ENCODE measurements around the gene ACER3.
"Not testable (repeated sequence)": the region's sequence is repeated elsewhere in the genome, so short reads cannot be mapped to it uniquely, and the experiment has no call there.

ACER3 gene

DNA sequence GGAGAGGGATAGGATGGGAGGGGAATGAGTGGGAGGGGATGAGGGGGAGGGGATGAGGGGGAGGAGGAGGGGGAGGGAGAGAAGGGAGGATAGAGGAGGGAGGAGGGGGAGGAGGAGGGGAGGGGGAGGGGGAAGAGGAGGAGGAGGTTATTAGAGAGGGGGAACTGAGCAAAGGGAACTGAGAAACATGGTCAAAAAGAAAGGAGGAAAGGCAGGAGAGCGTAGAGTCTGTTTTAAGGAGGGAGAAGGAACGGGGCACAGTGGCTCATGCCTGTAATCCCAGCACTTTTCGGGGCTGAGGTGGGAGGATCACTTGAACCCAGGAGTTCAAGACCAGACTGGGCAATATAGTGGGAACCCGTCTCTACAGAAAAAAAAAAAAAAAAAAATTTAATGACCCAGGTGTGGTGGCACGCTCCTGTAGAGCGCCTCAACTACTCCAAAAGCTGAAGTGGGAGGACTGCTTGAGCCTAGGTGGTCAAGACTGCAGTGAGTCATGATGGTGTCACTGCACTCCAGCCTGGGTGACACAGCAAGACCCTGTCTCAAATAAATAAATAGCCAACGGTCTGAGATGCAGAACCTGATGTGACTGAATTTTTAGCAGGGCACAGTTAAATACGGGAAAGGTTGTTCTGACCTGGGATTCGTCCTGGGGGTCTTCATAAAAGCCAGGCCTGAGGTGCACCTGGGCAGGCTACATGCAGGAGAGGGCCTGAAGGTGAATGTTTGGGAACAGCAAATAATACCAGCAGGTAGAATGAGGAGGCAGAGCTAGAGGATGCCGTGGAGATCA lies 177.5 kb downstream of the ACER3 start:
- DNase-seq (ENCODE audit: low spot score), result no peak

DNA sequence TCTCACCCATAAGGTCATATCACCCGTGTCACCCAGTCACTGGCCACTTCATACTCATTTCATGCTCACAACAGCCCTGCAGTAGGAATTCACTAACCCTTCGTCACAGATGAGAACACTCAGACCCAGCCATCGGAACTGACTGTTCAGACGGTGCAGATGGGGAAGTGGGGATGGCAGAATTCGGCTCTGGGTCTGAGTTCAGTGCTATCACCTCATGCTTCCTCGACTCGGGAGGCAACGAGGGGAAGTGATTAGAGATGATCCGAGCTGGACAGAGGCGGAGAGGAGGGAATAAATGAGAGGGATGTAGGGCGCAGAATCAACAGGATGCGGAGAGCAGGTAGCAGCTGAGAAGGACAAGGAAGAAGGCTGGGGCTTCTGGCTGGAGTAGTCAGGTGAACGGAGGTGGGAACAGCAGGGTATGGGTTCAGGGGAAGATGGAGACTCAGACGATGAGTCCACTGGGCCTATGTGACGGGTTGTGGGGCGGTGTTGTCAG lies 178.2 kb downstream of the ACER3 start:
- no peak for DNase-seq (ENCODE audit: low spot score)

DNA sequence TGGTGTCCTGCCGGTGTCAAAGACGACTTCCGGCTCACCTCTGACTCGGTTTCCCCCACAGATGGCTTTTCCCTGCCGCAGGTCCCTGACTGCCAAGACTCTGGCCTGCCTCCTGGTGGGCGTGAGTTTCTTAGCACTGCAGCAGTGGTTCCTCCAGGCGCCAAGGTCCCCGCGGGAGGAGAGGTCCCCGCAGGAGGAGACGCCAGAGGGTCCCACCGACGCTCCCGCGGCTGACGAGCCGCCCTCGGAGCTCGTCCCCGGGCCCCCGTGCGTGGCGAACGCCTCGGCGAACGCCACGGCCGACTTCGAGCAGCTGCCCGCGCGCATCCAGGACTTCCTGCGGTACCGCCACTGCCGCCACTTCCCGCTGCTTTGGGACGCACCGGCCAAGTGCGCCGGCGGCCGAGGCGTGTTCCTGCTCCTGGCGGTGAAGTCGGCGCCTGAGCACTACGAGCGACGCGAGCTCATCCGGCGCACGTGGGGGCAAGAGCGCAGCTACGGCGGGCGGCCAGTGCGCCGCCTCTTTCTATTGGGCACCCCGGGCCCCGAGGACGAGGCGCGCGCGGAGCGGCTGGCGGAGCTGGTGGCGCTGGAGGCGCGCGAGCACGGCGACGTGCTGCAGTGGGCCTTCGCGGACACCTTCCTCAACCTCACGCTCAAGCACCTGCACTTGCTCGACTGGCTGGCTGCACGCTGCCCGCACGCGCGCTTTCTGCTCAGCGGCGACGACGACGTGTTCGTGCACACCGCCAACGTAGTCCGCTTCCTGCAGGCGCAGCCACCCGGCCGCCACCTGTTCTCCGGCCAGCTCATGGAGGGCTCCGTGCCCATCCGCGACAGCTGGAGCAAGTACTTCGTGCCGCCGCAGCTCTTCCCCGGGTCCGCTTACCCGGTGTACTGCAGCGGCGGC lies 179.0 kb downstream of the ACER3 start:
- DNase-seq (ENCODE audit: low spot score), result no peak

GRCh38 chr11:77040401-77040777 lies 179.7 kb downstream of the ACER3 start:
- DNase-seq (ENCODE audit: low spot score), result no peak

GRCh38 chr11:77040889-77041288 lies 180.2 kb downstream of the ACER3 start:
- no peak for DNase-seq (ENCODE audit: low spot score)

GRCh38 chr11:77042111-77042726 lies 181.5 kb downstream of the ACER3 start:
- peak; percentile 38 for DNase-seq (ENCODE audit: low spot score)

DNA sequence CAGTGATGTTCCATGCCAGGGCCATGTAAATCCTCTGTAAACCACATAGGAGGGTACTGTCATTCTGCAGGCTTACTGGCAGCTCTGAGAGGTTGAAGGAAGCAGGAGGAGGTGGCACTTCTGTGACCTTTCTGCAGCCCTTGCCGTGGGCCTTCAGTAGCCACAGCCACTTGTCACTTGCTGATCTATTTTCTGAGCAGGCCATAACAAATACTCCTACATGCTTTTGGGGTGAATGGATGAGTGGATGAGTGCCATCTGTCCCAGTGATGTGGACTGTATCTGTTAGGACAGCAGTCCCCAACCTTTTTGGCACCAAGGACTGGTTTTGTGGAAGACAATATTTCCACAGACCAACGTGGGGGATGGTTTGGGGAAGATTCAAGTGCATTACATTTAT lies 183.6 kb downstream of the ACER3 start:
- no peak for DNase-seq (ENCODE audit: low spot score)

DNA sequence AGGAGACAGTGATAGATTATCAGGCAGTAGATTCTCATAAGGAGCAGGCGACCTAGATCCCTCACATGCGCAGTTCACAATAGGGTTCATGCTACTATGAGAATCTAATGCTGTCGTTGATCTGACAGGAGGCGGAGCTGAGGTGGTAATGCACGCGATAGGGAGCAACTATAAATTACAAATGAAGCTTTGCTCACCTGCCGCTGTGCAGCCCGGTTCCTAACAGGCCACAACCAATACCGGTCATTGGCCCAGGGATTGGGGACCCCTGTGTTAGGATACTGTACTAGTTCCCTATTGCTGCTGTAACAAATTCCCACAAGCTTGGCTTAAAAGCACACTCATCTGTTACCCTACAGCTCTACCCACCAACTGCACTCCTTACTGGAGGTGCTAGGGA lies 184.2 kb downstream of the ACER3 start:
- no peak for DNase-seq (ENCODE audit: low spot score)

DNA sequence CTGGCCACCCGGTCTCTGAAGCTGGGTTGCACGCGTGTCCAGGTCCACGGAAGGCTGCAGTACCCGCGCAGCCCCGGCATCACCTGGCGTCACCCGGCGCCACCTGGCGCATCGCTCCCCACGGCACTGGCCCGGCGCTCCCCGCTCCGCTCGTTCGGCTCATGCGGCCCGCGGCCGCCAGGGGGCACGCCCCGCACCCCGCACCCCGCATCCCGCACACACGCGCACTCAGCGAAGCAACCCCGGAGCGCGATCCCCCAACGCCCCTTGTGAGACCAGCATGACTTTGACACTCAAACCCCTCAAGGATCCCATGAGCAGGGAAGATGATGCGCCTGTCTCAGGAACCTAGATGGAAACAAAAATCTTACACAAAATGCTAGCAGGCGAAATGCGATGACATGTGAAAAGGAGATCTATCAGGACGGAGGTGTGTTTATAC lies 185.4 kb downstream of the ACER3 start:
- peak; percentile 44 for DNase-seq (ENCODE audit: low spot score)

DNA sequence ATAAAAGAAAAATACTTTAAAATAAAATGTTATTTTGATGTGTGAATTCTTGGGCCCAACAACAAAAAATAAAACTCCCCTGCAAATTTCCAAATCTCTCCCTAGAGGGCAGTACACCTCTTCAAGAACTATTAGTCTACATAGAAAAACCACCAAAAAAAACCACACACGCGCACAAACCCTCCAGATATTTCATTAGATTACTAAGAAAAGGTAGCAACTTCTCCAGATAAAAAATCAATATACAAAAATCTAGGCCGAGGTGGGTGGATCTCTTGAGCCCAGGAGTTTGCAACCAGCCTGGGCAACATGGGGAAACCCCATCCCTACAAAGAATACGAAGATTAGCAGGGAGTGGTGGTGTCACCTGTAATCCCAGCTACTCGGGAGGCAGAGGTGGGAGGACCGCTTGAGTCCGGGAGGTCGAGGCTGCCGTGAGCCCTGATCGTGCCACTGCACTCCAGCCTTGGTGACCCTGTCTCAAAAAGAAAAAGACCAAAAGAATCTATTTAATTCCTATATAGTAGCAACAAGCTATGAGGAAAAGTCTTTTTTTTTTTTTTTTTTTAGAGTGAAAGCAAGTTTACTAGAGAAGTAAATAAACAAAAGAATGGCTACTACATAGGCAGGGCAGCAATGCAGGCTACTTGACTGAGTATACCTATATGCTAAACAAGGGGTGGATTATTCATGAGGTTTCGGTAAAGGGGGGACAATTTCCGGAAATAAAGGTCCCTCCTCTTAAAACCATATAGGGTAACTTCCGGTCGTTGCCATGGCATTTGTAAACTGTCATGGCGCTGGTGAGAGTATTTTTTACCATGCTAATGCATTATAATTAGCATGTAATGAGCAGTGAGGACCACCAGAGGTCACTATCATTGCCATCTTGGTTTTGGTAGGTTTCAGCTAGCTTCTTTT lies 186.5 kb downstream of the ACER3 start:
- DNase-seq (ENCODE audit: low spot score), result peak; percentile 96

DNA sequence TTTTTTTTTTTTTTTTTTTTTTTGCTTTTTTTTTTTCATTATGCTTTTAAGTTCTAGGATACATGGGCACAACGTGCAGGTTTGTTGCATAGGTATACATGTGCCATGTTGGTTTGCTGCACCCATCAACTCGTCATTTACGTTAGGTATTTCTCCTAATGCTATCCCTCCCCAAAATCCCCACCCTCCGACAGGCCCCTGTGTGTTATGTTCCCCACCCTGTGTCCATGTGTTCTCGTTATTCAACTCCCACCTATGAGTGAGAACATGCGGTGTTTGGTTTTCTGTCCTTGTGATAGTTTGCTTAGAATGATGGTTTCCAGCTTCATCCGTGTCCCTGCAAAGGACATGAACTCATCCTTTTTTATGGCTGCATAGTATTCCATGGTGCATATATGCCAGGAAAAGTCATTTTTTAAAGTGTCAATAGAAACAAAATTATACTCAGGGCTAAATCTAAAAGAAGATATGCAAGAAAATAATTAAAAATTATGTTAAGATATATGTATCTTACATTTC lies 187.3 kb downstream of the ACER3 start:
- not testable (repeated sequence) for DNase-seq (ENCODE audit: low spot score)

GRCh38 chr11:77049026-77049425 lies 188.3 kb downstream of the ACER3 start:
- DNase-seq (ENCODE audit: low spot score), result no peak

GRCh38 chr11:77051511-77051910 lies 190.8 kb downstream of the ACER3 start:
- no peak for DNase-seq (ENCODE audit: low spot score)

GRCh38 chr11:77052518-77052917 lies 191.8 kb downstream of the ACER3 start:
- no peak for DNase-seq (ENCODE audit: low spot score)

DNA sequence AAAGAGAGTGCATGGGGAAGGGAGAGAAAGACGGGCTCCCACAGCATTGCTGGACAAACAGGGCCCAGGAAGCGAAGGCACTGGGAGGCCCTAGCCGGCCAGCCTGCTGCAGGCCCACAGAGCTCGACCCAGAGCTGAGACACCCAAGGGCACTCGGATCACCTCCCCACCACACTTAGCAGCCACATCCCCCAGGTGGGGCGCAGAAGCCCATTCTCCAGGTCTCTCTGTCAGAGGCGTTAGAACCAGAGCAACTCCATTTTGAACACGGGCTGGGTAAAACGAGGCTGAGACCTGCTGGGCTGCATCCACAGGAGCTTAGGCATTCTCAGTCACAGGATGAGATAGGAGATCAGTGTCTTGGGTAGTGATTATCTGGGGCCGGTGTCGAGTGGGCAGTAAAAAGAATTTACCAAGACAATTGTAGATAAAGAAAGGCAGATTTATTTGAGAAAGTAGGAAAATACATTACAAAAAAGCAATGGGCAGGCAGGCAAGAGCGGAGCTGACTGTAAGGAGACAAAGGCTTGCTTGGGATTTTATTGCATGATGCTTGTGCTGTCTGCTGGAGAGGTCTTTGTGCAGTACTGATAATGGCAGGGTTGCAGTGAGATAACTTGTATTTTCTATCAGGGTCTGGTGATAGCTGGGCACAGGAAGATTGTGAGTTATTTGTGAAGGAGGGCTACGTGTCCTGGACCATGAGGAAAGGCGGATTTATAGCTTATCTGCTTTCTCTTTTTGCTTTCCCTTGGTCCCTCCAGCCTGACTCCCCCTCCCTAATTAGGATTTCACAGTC lies 192.7 kb downstream of the ACER3 start:
- no peak for DNase-seq (ENCODE audit: low spot score)

- DNase-seq (ENCODE audit: low spot score), result no peak
Measured at GRCh38 chr11:77054084-77054483, 193.4 kb downstream of the ACER3 start.

DNA sequence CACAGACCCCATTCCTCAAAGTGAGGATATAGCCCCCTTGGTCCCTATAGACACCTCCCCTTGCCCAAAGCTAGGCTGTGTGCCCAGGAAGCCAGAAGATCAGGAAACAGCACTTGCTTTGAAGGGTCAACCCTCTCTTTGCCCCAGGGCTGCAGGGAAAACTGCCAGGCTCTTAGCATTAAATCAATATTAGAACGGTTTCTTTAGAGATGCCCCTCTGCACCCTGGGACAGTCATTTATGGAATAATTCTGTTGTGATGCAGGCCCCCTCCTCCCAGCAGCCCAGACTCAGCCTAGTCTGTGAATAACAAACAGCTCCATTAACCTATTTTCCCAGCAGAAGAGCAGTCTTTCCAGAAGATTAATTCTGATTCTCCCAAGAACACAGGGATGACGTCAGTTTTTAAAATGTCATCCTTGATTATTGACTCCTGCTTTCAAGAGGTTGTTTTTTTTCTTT lies 194.4 kb downstream of the ACER3 start:
- no peak for DNase-seq (ENCODE audit: low spot score)

- DNase-seq (ENCODE audit: low spot score), result no peak
Measured at GRCh38 chr11:77055913-77056312, 195.2 kb downstream of the ACER3 start.

- no peak for DNase-seq (ENCODE audit: low spot score)
Measured at GRCh38 chr11:77056814-77057402, 196.2 kb downstream of the ACER3 start.
